K562 (cell line): Measurements from ENCODE around the gene GSTO2.

Experiments used
- ADNP ChIP-seq: fragments of 200-800 bp; sonication (Bioruptor generic); IDR thresholded peaks from 2 replicates; pipeline ENCODE4 v1.6.1; 2016; ENCODE audit warnings: missing genetic modification characterization, missing compliant biosample characterization
- CCNT2 ChIP-seq: IDR thresholded peaks from 2 replicates; pipeline ENCODE4 v1.6.1; 2011; ENCODE audit warnings: borderline replicate concordance, low read depth, mild to moderate bottlenecking, moderate library complexity, mixed read lengths, low read length; ENCODE audit not compliant: insufficient read length; ENCODE audit errors: extremely low read depth
- CTCF ChIP-seq, 3 experiments: IDR thresholded peaks in 2 of 3; conservative IDR thresholded peaks in 1 of 3; 2 replicates each; pipeline ENCODE4 v1.5.1; 2011 to 2012; ENCODE audit warnings: low read length in 3 of 3, mild to moderate bottlenecking in 3 of 3, control low read depth in 2 of 3, improper control_type of control experiment in 1 of 3, inconsistent platforms in 1 of 3, low read depth in 1 of 3, mixed read lengths in 1 of 3, moderate library complexity in 1 of 3; ENCODE audit not compliant: insufficient read depth in 2 of 3
- CUX1 ChIP-seq: fragments of 200-800 bp; sonication (Bioruptor generic); IDR thresholded peaks from 2 replicates; pipeline ENCODE4 v1.6.1; 2016; ENCODE audit warnings: missing genetic modification characterization, missing compliant biosample characterization
- GTF2E2 ChIP-seq: fragments of 200-800 bp; sonication (Bioruptor generic); IDR thresholded peaks from 2 replicates; pipeline ENCODE4 v1.6.1; 2016; ENCODE audit warnings: missing genetic modification characterization, missing compliant biosample characterization
- GTF2F1 ChIP-seq: IDR thresholded peaks from 2 replicates; pipeline ENCODE4 v1.6.1; 2011; ENCODE audit warnings: low read depth, low read length, improper control_type of control experiment
- JUN ChIP-seq, 2 experiments: sonication (generic) in 1 of 2; formaldehyde crosslinking in 1 of 2; IDR thresholded peaks; 2 replicates each; pipeline versions ENCODE4 v1.6.1 to v1.8.0; 2012 to 2022; ENCODE audit warnings: borderline replicate concordance in 2 of 2, mild to moderate bottlenecking in 2 of 2, improper control_type of control experiment in 1 of 2, low read depth in 1 of 2, low read length in 1 of 2, missing genetic modification reagents in 1 of 2
- MYC ChIP-seq, 2 experiments: fragments of 250-450 bp in 1 of 2; sonication (Bioruptor Pico) in 1 of 2; IDR thresholded peaks; 2 replicates each; pipeline versions ENCODE4 v1.5.1 to v1.6.1; 2012 to 2021; ENCODE audit warnings: low read depth in 2 of 2, borderline replicate concordance in 1 of 2, improper control_type of control experiment in 1 of 2, low read length in 1 of 2, mild to moderate bottlenecking in 1 of 2, moderate library complexity in 1 of 2
- REST ChIP-seq, 2 experiments: fragments of 450-650 bp; formaldehyde crosslinking in 1 of 2; IDR thresholded peaks; 2 replicates each; pipeline versions ENCODE4 v1.4.0 to v1.6.1; 2014 to 2020; ENCODE audit warnings: mild to moderate bottlenecking in 2 of 2, borderline replicate concordance in 1 of 2, low read depth in 1 of 2
- RFX7 ChIP-seq: fragments of 250-450 bp; sonication (Bioruptor Pico); IDR thresholded peaks from 2 replicates; pipeline ENCODE4 v1.5.1; 2021; ENCODE audit warnings: mild to moderate bottlenecking

GRCh38 chr10:104328896-104329710 is 60.1 kb downstream of the GSTO2 start:
- TF ChIP-seq GTF2E2 (tag): no peak
- TF ChIP-seq REST (IDR thresholded peaks at IDR 0.05; ENCODE audit: borderline replicate concordance): no peak
- TF ChIP-seq REST (CRISPR knock-in tag; IDR thresholded peaks at IDR 0.05; ENCODE audit: low read depth): no peak
- no peak for TF ChIP-seq GTF2F1
- no peak for TF ChIP-seq CCNT2
- TF ChIP-seq ADNP (tag): no peak
- TF ChIP-seq JUN (IDR thresholded peaks at IDR 0.05; ENCODE audit: borderline replicate concordance, low read depth, low read length): peak; percentile 66; the same call in 1 of the 2 replicates
- no peak for TF ChIP-seq JUN (CRISPR knock-in tag; IDR thresholded peaks at IDR 0.05; ENCODE audit: borderline replicate concordance)
- no peak for TF ChIP-seq CTCF (IDR thresholded peaks at IDR 0.05 in 2 of 3, conservative IDR thresholded peaks at IDR 0.05 in 1 of 3; ENCODE audit: insufficient read depth in 2 of 3, low read depth in 1 of 3, low read length in 3 of 3)
- TF ChIP-seq RFX7: no peak
- no peak for TF ChIP-seq CUX1
- no peak for TF ChIP-seq MYC (IDR thresholded peaks at IDR 0.05; ENCODE audit: low read depth, low read length)
- TF ChIP-seq MYC (CRISPR knock-in tag; IDR thresholded peaks at IDR 0.05; ENCODE audit: borderline replicate concordance, low read depth): no peak
